Measurements from ENCODE around the gene STKLD1. TPM values are rescaled to one million over a fixed set of nuclear protein-coding genes. Genes with fewer than 3 reads are reported as not detected.
"Not testable (repeated sequence)": the region's sequence is repeated elsewhere in the genome, so short reads cannot be mapped to it uniquely, and the experiment has no call there.

Gene STKLD1
- total RNA-seq, 1 donor from 2014 or later = 0.49 TPM

DNA sequence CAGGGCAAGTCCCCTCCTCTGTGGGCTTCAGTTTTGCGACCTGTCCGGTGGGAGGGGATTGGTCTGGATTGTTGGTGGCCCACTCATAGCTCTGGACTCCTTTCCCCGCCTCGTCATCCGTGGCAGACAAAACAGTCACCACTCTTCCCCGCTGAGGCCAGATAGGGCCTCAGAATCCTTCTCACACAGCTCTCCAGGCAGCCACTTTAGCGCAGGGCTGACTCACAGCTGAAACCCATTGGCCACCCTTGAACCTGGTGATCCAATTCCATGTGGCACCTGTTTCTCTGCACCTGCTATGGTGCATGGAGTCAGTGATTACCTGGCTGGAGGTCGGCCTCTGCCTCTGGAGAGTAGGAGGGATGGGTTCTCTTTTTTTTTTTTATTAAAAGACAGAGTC, 67.8 kb downstream of the STKLD1 start:
- no peak for DNase-seq

- no peak for DNase-seq
These were observed 69.3 kb downstream of the STKLD1 start for GRCh38 chr9:133445293-133445969.

- DNase-seq = no peak
These were observed 72.4 kb downstream of the STKLD1 start for GRCh38 chr9:133448487-133448972.

DNA sequence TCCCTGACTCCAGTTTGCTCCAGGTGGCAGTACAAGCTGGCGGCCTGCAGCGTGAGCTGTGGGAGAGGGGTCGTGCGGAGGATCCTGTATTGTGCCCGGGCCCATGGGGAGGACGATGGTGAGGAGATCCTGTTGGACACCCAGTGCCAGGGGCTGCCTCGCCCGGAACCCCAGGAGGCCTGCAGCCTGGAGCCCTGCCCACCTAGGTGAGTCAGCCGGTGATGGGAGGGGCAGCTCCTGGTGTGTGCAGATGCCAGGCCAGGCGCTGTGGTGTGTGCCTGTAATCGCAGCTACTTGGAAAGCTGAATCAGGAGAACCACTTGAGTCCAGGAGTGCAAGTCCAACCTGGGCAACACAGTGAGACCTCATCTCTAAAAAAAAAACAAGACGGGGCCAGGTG, 73.6 kb downstream of the STKLD1 start:
- no peak for DNase-seq

DNA sequence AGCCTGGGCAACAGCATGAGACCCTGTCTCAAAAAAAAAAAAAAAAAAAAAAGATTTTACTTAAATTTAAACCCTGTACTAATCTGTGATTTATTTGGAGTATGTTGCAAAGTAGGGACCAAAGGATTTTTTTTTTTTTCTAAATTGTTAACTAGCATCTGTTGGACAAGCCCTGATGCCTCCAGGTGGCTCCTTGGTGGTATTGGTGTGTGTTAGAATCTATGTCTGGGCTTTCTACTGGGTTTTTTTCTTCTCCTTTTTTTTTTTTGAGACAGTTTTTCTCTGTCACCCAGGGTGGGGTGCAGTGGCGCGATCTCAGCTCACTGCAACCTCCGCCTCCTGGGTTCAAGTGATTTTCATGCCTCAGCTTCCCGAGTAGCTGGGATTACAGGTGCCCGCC, 75.7 kb downstream of the STKLD1 start:
- not testable (repeated sequence) for DNase-seq

DNA sequence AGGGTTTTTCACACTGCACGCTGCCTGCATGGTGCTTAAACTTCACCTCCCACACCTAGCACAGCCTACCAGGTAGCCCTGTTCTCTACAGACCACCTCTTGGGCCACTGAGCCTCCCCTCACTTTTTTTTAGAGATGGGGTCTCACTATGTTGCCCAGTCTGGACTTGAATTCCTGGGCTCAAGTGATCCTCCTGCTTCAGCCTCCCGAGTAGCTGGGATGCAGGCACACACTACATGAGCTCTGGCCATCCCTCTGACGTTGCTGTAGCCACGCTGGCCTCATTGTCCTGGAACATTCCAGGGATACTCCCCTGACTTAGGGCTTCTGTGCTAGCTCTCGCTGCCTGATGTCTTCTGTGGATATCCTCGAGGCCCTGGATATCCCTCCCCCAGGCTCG, 76.4 kb downstream of the STKLD1 start:
- no peak for DNase-seq

DNA sequence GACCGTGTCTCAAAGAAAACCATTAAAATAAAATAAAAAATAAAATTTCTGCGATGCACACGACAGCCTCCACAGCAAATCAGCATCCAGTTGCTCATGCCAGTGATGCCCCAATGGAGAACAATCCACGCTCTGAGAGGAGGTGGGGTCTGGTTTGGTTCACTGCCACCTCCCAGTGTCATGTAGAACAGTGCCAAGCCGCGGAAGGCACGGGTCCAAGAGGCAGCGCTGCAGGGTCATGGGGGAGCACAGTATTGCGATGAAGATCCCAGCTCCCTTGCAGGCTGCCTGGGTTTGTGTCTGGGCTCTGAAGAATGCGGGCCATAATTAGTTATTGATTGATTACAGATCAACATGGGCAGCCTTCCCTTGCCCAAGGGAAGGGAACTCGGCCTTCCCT, 77.5 kb downstream of the STKLD1 start:
- DNase-seq = no peak

DNA sequence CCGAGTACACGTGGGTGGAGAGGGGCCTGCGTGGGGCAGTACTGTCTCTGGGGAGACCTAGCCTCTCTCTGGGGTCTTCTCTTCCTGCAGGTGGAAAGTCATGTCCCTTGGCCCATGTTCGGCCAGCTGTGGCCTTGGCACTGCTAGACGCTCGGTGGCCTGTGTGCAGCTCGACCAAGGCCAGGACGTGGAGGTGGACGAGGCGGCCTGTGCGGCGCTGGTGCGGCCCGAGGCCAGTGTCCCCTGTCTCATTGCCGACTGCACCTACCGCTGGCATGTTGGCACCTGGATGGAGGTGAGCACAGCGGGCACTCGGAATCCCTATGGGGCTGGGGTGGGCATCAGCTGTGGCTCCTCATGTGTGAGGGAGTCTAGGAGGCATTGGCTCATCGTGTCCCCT, 78.2 kb downstream of the STKLD1 start:
- DNase-seq = no peak

- DNase-seq = no peak
These were observed 78.9 kb downstream of the STKLD1 start for GRCh38 chr9:133454943-133455673.

Small RNA genes lying within 50 kb of the gene (small RNA-seq; reads per million reads assigned to genes)
- gene RF00019 (ENCODE audit: low replicate concordance) (not detected), gene SNORD24 (ENCODE audit: low replicate concordance) (not detected), gene SNORD36A (ENCODE audit: low replicate concordance) (not detected), gene SNORD36B (ENCODE audit: low replicate concordance) (not detected), gene SNORD36C (ENCODE audit: low replicate concordance) (not detected)

Other genes starting within 250 kb of the STKLD1 start
- 3.4 TPM for gene GBGT1, start 212.5 kb upstream of the STKLD1 start, total RNA-seq
- 0.30 TPM for gene OBP2B, start 167.1 kb upstream of the STKLD1 start, total RNA-seq
- gene ABO, start 101.2 kb upstream of the STKLD1 start, total RNA-seq = 0.39 TPM
- 12.9 TPM for gene SURF6, start 40.2 kb upstream of the STKLD1 start, total RNA-seq
- gene MED22, start 28.2 kb upstream of the STKLD1 start, total RNA-seq = 12.4 TPM
- gene RPL7A, start 28.1 kb upstream of the STKLD1 start, total RNA-seq = 1,486 TPM
- gene SURF1, start 19.9 kb upstream of the STKLD1 start, total RNA-seq = 15.0 TPM
- 9.3 TPM for gene SURF2, start 19.8 kb upstream of the STKLD1 start, total RNA-seq
- 133 TPM for gene SURF4, start 306 bp upstream of the STKLD1 start, total RNA-seq
- gene REXO4, start 41.6 kb downstream of the STKLD1 start, total RNA-seq = 11.3 TPM
- 3.2 TPM for gene ADAMTS13, start 46.0 kb downstream of the STKLD1 start, total RNA-seq
- 4.3 TPM for gene CACFD1, start 83.6 kb downstream of the STKLD1 start, total RNA-seq
- 1.8 TPM for gene SLC2A6, start 102.7 kb downstream of the STKLD1 start, total RNA-seq
- gene MYMK, start 148.6 kb downstream of the STKLD1 start, total RNA-seq = 0.89 TPM
- gene ADAMTSL2, start 158.3 kb downstream of the STKLD1 start, total RNA-seq = 1.5 TPM
- gene FAM163B, start 233.0 kb downstream of the STKLD1 start, total RNA-seq = not detected

All from skin of body (tissue), 3 donors.